ENCODE data around the gene CBX8. TPM values are rescaled to one million over a fixed set of nuclear protein-coding genes. Genes with fewer than 3 reads are reported as not detected.

CBX8 gene
- total and polyA plus RNA-seq, 2 donors (not counting 3 experiments of a cell fraction or from before 2014, with no cell fraction given): 0.69 to 3.1 TPM

GRCh38 chr17:79779084-79779529, 17.8 kb downstream of the CBX8 start:
- H3K4me3 ChIP-seq (replicated peaks in 1 of 3; ENCODE audit: insufficient read depth in 1 of 3, low read depth in 1 of 3, low read length in 3 of 3): peak overlapping the region; percentile 67 to 95 (median 69)
- H4K20me1 ChIP-seq (replicated peaks; ENCODE audit: control insufficient read depth, extremely low read depth, insufficient read depth, low read length): no peaks in the 10 kb centered on the region
- H3K4me1 ChIP-seq (ENCODE audit: control insufficient read depth, extremely low read depth, insufficient read depth, low read length): peaks cover 20% of the 10 kb centered on the region
- H3K27me3 ChIP-seq (ENCODE audit: control insufficient read depth in 2 of 2, insufficient read depth in 2 of 2, low read length in 2 of 2): peaks cover 4 to 9% of the 10 kb centered on the region in 2 experiments
- POLR2A ChIA-PET: no interaction called here
- H2AFZ ChIP-seq (ENCODE audit: low read depth, low read length): peak overlapping the region; percentile 10
- no peaks in the 10 kb centered on the region for H3K9me3 ChIP-seq (replicated peaks; ENCODE audit: control insufficient read depth, insufficient read depth, low read length)
- DNase-seq (ENCODE audit: low read depth, low spot score) (no peak), FAIRE-seq (no peak)
- H3K27ac ChIP-seq (ENCODE audit: insufficient read depth, low read depth, low read length): no peak overlapping the region
- peak overlapping the region; percentile 19 for H3K9ac ChIP-seq (replicated peaks; ENCODE audit: extremely low read depth, insufficient read depth, low read length)
- H3K9me1 ChIP-seq (replicated peaks; ENCODE audit: control insufficient read depth, extremely low read depth, insufficient read depth, low read length): no peaks in the 10 kb centered on the region
- H3K4me2 ChIP-seq (ENCODE audit: insufficient read depth, low read length): peak overlapping the region; percentile 67
- CTCF ChIA-PET: interaction anchor here (1.0 to 2.0 kb wide), 6 partner anchors 8 to 213 kb away, joined by 3 to 9 read pairs (median 6); no protein-coding TSS in a partner anchor
- intact Hi-C loops (cut with micrococcal nuclease): no loop called here
- H3K36me3 ChIP-seq (ENCODE audit: control insufficient read depth in 2 of 2, extremely low read depth in 1 of 2, insufficient read depth in 2 of 2, low read length in 2 of 2): peaks cover 0 to 3% of the 10 kb centered on the region in 2 experiments
- no peak for TF ChIP-seq FOS (IDR thresholded peaks at IDR 0.05; ENCODE audit: borderline replicate concordance, insufficient read depth, low read length)
- TF ChIP-seq MYC (IDR thresholded peaks at IDR 0.05; ENCODE audit: low read depth, low read length): no peak
- no peak for TF ChIP-seq POLR2A (IDR thresholded peaks at IDR 0.05; ENCODE audit: low read depth, low read length)
- TF ChIP-seq GATA2 (IDR thresholded peaks at IDR 0.05; ENCODE audit: insufficient read depth, insufficient read length, low read depth, low read length): no peak
- TF ChIP-seq CTCF (IDR thresholded peaks at IDR 0.05; ENCODE audit: extremely low read depth in 1 of 2, insufficient read depth in 1 of 2, low read depth in 1 of 2, low read length in 2 of 2): no peak
- TF ChIP-seq POLR2AphosphoS5 (IDR thresholded peaks at IDR 0.05; ENCODE audit: insufficient read depth, low read depth, low read length): no peak
- TF ChIP-seq MAX (IDR thresholded peaks at IDR 0.05; ENCODE audit: insufficient read depth, insufficient read length): no peak
- TF ChIP-seq EZH2 (IDR thresholded peaks at IDR 0.05; ENCODE audit: borderline replicate concordance, low read depth, low read length, severe bottlenecking): no peak
- TF ChIP-seq JUN (IDR thresholded peaks at IDR 0.05; ENCODE audit: borderline replicate concordance, insufficient read depth, insufficient read length, low read depth): no peak
- dilution Hi-C loops (cut with MboI; ENCODE audit: extremely low pct_ligation_motif_present, low sequenced_read_pairs): no loop called here
- H3K79me2 ChIP-seq (ENCODE audit: control insufficient read depth, insufficient read depth, low read length): no peaks in the 10 kb centered on the region
- BruUV-seq (replicated peaks): TSS peak; percentile 14
